HG03139 (cell line): ENCODE measurements around the gene ESYT1.

Source experiments
- ATAC-seq: cut with Tn5 transposase; IDR thresholded peaks from one replicate; pipeline ENCODE4 v1.9.1; 2021; ENCODE audit not compliant: unreplicated experiment

Gene ESYT1

DNA sequence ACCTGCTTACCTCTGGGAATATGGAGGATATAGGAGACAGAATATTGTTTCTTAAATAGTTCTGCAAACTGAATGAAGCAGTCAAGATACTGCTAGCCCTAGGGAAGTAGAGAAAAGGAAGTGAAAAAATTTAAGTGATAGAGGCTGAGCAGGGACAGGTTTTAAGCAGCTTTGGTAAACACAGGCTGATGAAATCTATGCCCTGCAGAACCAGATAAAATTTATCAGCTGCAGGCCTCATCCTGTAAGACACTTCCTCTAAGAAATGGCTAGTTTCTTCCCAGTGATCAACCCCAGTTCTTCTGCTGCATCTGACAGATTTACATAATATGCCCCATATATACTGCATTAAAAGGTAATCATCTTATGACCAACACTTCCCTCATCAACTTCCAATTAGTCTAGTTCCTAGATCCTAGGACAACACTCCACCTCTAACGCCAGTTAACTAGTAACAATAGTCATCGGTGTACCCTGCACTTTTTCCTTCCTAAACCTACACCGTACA, 1.3 kb upstream of the ESYT1 start:
- no peak for ATAC-seq

DNA sequence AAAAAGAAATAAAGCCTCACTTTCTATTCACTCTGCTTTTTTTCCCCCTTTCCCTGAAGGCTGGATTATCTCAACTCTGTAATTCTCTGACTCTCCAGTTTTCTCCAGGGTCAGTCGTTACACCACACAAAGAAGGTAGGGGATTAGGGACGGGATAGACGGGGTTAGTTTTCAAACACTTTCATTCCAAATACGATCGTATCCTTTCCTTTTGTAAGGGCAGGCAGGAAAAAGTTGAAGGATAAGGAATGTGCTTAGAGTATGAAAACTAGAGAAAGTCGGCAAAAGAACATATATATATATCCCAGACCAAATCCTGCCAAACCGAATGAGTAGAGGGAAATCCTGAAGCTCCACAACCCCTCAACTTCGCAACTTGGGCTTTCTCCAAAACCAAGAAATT, 581 bp upstream of the ESYT1 start:
- no peak for ATAC-seq

DNA sequence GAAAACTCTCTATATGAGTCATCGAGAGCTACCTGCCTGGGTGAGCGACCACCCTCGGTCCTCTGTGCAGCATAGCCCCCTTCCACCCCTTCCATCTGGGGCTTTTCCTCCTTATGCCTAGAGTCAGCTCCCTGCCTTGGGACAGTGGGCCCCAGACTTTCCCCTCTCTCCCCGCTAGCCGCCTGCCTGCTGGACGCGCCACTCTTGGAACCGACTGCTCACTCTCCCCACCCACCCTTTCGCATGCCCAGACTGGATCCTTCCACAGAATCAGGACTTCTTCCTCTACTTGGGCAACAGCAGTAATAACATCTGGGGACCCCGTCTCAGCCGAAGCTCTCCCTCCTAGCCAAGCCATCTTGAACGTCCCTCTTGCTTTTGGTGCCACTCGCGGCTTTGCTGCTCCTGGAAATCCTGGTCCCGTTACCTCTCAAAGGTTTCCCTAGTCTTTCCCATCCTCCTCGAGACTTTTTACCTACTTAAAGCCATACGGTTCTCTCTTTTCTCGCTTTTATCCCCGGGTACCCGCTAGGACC, 671 bp downstream of the ESYT1 start:
- ATAC-seq, result no peak

DNA sequence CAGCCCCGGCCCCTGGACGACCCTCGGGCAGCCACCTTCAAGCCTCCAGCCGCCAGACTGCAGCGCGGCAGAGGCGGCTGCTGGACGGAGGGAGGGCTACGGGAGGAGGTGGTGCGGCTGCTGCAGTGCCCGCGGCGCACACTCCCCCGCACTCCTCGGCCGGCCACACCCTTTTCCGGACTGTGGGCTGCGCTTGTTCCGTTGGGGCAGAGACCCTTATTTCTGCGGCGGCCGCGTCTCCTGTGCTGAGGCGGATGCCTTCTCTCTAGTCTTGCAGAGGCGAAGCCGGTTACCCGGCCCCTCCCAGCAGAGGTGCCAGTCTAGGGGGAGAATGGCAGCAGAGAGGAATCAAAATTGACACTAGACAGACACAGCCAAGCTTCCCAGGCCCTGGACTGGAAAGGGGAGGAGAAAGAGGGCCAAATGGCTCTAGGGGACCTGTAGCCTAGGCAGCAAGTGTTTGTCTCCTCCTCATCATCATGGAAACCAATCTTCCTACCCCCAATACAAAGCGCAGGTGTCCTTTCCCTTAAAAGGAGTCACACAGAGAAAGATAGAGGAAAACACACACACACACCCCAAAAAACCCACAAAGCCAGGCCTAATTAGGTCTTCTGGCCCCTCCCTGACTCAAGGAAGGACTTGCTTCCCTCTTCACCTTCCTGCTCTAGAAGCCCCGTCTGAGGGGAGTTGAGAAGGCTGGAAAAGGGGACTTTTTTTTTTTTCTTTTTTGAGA, 1.3 kb downstream of the ESYT1 start:
- no peak for ATAC-seq

DNA sequence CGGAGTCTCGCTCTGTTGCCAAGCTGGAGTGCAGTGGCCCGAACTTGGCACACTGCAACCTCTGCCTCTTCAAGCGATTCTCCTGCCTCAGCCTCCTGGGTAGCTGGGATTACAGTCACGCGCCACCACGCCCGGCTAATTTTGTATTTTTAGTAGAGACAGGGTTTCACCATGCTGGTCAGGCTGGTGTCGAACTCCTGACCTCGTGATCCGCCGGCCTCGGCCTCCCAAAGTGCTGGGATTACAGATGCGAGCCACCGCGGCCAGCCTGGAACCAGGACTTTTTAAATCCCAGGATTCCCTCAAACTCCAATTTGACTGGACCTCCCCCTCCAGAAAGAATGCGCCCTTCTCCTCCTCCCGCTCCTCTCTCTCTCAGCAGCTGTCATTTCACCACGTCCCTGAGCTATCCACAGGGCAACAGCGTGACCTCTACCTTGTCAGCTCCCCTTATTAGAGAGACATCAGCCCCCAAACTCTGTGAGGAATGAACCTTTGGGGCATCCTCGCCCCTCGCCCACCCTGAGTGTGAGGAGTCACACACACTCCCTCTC, 2.0 kb downstream of the ESYT1 start:
- ATAC-seq, result no peak

DNA sequence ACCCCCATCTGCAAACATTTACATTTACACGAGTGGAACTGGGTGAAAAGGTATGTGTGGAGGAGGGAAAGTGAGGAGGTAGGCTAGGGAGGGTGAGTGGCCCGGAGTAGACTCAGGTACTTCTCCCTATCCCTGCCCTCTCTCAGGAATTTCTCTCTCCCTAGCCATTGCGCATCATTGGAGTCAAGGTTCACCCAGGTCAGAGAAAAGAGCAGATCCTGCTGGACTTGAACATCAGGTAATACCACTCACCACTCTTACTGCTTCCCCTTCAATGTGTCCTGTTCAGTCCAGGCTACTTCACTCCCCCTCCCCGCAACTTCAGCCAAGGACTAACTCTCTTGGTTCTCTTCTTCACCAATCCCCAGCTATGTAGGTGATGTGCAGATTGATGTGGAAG, 2.8 kb downstream of the ESYT1 start:
- no peak for ATAC-seq

DNA sequence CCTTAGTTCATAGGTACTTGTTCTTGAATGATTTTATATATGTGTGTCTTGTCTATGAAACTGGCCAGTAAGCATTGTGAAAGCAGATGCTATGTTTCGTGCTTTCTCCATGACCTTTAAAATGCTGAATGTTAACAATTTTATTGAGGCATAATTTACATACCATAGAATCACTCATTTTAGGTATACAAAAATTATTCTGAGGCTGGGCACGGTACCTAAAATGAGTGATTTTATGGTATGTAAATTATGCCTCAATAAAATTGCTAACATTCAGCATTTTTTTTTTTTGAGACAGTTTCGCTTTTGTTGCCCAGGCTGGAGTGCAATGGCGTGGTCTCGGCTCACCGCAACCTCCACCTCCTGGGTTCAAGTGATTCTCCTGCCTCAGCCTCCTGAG, 6.8 kb downstream of the ESYT1 start:
- ATAC-seq, result no peak

DNA sequence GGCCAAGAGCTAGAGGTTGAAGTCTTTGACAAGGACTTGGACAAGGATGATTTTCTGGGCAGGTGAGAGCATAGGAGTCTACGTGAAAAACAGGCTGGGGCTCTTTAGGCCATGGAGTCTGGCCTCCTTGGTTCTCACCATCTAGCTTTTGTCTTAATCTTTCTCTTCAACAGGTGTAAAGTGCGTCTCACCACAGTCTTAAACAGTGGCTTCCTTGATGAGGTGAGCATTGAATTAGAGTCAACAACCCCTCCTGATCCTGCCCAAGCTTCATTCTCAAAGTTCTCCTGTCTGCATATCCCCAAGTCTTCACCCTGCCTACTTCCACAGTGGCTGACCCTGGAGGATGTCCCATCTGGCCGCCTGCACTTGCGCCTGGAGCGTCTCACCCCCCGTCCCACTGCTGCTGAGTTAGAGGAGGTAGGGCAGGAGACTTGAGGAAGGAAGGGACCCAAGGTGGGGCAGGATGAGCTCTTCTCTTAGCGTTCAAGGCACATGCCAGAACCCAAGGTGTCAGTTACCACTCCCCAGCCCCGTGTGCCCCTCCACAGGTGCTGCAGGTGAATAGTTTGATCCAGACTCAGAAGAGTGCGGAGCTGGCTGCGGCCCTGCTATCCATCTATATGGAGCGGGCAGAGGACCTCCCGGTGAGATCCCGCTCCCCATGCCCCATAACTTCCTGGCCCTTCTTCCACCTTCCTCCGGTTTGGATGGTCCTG, 9.9 kb downstream of the ESYT1 start:
- ATAC-seq, result no peak

DNA sequence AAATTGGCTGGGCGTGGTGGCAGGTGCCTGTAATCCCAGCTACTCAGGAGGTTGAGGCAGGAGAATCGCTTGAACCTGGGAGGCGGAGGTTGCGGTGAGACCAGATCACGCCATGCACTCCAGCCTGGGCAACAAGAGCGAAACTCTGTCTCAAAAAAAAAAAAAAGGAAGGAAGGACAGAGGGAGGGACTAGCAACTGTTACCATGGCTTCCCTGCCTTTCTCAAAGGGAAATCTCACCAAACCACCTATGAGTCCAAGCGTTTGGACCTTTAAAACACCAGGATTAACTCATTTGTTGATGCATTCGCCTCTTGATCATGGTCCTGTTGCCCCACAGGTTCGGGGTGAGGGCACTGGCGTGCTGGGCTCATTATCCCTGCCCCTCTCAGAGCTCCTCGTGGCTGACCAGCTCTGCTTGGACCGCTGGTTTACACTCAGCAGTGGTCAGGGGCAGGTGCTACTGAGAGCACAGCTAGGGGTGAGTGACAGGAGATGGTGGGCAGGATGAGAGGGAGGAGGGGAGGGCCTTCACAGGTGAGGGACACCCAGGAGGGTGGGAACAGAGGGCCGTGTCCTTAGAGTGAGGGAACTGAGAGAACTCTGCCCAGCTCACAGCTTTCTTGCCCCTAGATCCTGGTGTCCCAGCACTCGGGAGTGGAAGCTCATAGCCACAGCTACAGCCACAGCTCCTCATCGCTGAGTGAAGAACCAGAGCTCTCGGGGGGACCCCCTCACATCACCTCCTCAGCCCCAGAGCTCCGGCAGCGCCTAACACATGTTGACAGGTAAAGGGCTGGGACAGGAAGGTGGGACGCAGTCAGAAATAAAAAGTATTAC, 14.1 kb downstream of the ESYT1 start:
- ATAC-seq, result no peak

DNA sequence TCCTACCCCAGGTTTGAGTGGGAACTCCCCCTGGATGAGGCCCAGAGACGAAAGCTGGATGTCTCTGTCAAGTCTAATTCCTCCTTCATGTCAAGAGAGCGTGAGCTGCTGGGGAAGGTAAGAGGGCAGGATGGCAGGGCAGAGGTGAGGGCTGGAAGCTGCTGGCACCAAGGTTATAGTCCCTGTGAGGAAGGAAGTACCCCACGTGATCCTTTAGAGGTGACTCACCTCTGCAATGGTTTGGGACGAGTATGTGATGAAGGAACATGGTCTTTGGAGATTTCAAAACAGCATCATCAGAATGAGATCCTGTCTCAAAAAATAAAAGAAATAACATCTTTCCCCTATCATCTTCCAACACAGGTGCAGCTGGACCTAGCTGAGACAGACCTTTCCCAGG, 15.2 kb downstream of the ESYT1 start:
- no peak for ATAC-seq

DNA sequence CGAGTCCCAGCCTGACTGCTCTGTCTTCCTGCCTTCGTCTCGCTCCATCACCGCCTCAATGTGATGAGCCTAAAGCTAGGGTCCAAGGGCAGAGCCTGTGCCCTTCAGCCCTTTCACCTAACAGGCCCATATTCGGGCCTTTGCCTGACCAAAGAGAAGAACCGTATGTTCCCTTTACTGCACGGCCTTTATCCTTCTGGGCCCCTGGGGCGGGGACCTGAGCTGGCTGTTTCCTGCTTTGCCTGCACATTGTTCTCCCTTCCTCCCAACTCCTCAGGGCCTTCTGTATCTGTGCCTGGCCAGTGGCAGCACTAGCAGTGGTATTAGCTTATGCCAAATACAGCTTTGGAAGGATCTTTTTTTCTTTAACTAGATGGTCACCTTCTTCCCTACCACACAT, 15.8 kb downstream of the ESYT1 start:
- ATAC-seq, result no peak

DNA sequence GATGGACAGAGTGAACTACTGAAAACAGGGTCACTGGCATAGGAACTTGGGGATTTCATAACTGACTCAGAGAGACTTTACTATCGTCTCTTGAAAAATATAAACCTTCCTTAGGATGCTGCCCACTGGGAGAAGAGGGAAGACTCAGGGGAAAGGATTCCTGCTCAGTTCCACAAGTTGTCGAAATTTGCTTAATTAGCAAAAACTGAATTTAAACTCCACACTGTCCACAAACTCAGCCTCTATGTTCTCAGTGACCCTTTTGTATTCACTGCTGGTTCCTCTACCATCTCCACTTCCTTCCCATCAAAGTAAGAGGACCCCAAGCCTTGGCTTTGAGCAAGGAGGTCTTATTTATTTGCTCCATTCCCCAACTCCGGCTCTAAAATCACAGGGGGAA, 17.1 kb downstream of the ESYT1 start:
- ATAC-seq, result no peak

DNA sequence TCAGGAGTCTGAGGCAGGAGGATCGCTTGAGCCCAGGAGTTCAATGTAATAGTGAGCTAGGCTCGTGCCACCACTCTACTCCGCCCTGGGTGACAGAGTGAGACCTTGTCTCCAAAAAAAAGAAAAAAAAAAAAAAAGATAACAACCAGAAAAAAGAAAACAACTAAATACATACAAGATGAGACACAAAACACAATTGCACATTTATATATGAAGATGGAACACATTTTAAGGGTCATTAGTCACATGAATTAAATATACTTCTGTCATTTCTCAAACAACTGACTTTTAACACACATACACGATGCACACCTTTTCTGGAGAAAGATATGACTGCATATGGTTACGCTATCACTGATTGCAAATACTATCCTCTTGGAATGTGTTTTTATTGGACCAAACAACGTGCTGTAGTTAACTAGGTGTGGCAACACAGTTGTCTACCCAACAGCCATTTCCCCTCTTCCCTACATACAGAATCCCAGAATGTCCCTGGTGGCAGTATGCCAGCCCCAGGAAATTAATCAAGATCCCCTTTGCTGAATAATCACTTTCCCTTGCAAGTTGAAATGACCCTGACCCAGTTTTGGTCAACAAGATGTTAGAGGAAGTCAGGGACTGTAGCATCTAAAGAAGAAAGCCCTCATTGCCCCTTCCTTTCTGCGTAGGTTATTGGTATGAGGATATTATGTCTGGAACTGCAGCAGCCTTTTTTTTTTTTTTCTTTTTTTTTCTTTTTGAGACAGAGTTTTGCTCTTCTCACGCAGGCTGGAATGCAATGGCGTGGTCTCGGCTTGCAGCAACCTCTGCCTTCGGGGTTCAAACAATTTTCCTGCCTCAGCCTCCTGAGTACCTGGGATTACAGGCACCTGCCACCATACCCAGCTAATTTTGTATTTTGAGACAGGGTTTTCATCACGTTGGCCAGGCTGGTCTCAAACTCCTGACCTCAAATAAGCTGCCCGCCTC, 18.7 kb downstream of the ESYT1 start:
- no peak for ATAC-seq

DNA sequence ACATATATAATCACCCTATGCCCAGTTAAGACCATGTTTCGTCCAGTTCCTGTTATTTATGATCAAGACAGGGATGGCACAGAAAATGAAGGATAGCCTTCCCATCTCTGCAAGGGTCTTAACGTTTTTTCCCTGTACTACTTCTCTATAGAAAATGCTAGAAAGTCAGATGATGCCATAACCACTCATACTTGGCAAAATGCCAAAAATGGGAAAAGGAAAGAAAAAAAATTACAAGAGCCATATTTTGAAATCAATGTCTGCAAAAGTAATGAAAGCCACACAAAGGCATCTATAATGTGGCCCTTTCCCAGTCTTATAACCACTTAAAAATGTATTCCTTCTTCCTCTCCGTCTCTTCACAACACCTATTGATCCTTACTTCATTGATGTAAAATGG, 22.5 kb downstream of the ESYT1 start:
- ATAC-seq, result no peak

DNA sequence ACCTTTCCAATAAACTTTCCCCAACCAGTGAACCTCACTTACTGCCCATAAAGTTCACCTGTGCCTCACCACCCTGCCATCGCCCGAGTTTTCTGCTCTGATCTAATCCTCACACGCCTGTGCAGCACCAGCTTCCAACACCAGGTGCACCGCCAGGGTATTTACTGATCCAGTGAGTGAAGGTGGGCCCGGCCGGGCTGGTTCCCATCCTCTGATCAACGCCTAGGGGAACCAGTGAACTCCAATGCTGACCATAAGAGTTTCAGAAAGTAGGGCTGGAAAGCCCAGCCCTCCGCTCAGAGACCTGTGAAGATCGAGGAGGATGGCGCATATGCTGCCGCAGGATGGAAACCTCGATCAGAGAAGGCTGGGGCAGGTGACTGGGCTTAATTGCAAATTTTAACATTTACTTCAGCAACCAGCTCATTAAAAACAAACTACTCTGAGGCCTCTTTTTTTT, 23.6 kb downstream of the ESYT1 start:
- peak; percentile 35 for ATAC-seq

DNA sequence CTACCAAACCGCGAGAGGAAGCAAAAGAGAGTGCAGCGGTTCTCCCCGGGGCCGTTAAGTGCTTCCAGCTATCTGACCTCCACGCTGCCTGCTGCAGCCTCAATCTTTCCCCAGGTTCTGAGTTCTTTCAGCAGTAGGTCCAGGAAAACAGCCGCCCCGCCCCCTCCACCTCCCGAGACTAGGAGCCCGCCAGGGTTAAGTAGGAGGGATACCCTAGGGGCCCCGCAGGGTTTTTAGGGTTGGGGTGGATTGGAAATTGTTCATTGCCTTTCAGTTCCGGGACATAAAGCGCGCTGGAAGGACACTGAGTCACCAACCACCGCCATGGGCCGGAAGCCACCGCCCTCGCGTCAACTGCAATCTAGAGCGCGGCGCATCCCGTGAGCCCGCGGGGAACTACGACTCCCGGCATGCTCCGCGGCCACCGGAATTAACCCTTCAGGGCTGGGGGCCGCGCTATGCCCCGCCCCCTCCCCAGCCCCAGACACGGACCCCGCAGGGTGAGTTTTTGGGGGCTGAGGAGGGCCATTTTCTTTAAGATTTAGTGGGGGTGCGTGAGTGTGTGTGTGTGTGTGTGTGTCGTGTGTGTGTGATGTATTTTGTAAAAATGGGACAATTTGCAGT, 24.2 kb downstream of the ESYT1 start, which contains the start of gene MYL6B:
TSS of gene MYL6B (plus strand) at position 456 of the 624 bp plus-strand sequence. CDS start 1,332 bp downstream, outside the sequence.
- peak; percentile 86 for ATAC-seq

DNA sequence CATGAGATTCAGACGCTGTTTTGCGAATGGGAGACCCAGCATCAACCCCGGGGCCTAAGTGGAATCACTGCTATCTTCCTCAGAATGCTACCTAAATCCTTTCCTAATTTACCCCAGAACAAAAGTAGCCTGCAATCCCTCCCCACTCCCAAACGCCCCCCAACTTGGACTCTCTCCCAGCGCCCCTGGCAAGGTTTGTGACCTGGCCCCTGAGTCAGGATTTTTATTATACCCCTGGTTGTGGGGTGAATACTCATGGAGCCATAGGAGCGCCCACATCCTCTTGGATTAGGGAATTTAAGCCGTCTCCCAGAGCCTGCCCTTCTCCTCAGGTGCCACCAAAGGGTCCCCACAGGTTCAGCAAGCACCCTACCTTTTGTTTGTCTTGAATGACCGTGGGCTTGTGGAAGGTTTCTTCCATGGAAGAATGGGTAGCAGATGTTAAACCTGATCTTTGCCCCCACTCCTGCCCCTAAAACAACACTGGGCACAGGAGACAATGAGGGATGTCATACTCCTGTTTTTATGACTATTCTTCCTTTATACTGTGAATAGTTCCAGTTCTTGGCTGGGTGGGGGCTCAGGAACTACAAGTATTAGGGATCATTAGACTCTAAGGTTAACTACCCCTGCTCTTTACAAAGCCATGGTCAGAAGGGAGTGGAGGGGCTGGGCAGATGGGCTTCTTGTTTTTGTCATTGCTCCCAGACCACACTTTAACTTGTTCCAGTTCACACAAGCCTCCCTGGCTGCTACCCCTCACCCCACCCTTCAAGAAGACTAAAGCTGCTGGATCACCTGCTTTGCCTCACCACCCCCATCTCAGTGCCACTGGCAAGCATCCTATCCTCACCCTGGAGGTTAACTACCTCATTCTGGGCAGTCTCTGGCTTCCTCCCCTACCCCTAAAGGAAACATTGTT, 24.9 kb downstream of the ESYT1 start:
- no peak for ATAC-seq

DNA sequence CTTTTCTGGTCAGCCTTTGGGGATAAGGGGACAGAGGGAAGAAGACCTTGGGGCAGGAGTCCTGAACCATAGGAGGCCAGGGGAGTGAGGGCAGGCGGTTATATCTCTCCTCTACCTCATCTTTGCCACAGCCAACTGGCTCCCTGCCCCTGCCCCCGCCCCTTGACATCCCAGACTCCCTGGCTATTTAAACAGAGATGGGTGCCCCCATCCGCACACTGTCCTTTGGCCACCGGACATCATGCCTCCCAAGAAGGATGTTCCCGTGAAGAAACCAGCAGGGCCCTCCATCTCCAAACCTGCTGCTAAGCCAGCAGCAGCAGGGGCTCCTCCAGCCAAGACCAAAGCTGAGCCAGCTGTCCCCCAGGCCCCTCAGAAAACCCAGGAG, 25.6 kb downstream of the ESYT1 start:
- no peak for ATAC-seq
